Fibroblast of lung (primary cell): Measurements from ENCODE around the gene CTSA. TPM values are rescaled to one million over a fixed set of nuclear protein-coding genes. Genes with fewer than 3 reads are reported as not detected.

Source experiments
- DNase-seq, 2 donors: peaks; one replicate each; pipeline versions ENCODE4 v3.0.0 to v3.0.0-alpha.2; 2010; ENCODE audit warnings: low read depth in 2 of 2
- H2AFZ ChIP-seq: 2 replicates; pipeline ENCODE4 v1.5.1; 2012; ENCODE audit warnings: low read length, control low read depth, inconsistent platforms
- H3K27ac ChIP-seq: 2 replicates; pipeline ENCODE4 v1.5.1; 2011; ENCODE audit warnings: low read length, control low read depth; ENCODE audit not compliant: insufficient read depth
- H3K27me3 ChIP-seq: 2 replicates; pipeline ENCODE4 v1.5.1; 2011; ENCODE audit warnings: mild to moderate bottlenecking, low read length; ENCODE audit not compliant: control insufficient read depth, insufficient read depth
- H3K36me3 ChIP-seq: 2 replicates; pipeline ENCODE4 v1.5.1; 2011; ENCODE audit warnings: low read length; ENCODE audit not compliant: control insufficient read depth, insufficient read depth
- H3K4me1 ChIP-seq: 2 replicates; pipeline ENCODE4 v1.5.1; 2011; ENCODE audit warnings: low read length; ENCODE audit not compliant: control insufficient read depth, insufficient read depth; ENCODE audit errors: extremely low read depth
- H3K4me2 ChIP-seq: 2 replicates; pipeline ENCODE4 v1.5.1; 2011; ENCODE audit warnings: low read length, control low read depth; ENCODE audit not compliant: insufficient read depth; ENCODE audit errors: extremely low read depth
- H3K4me3 ChIP-seq, 4 experiments: fragments of 200-600 bp in 1 of 4; sonication (generic) in 1 of 4; replicated peaks in 1 of 4; 2 replicates each; pipeline ENCODE4 v1.5.1; 2011 to 2016; ENCODE audit warnings: low read length in 4 of 4, low read depth in 3 of 4, mild to moderate bottlenecking in 3 of 4, control low read depth in 2 of 4, inconsistent platforms in 1 of 4, mixed read lengths in 1 of 4; ENCODE audit not compliant: insufficient read depth in 1 of 4; ENCODE audit errors: control extremely low read depth in 1 of 4
- H3K79me2 ChIP-seq: 2 replicates; pipeline ENCODE4 v1.5.1; 2012; ENCODE audit warnings: mild to moderate bottlenecking, low read length, inconsistent platforms; ENCODE audit not compliant: control insufficient read depth, insufficient read depth
- H3K9ac ChIP-seq: 2 replicates; pipeline ENCODE4 v1.5.1; 2011; ENCODE audit warnings: mild to moderate bottlenecking, low read length, control low read depth; ENCODE audit not compliant: insufficient read depth
- H3K9me3 ChIP-seq: 2 replicates; pipeline ENCODE4 v1.5.1; 2012; ENCODE audit warnings: low read depth, low read length; ENCODE audit not compliant: control insufficient read depth, insufficient read depth
- H4K20me1 ChIP-seq: 2 replicates; pipeline ENCODE4 v1.5.1; 2011; ENCODE audit warnings: low read length; ENCODE audit not compliant: control insufficient read depth, insufficient read depth; ENCODE audit errors: extremely low read depth
- EZH2 ChIP-seq: IDR thresholded peaks from 2 replicates; pipeline ENCODE4 v1.5.1; 2012; ENCODE audit warnings: low read length, control low read depth, mild to moderate bottlenecking; ENCODE audit errors: missing control alignments
- polyA plus RNA-seq, 2 donors: library from polyadenylated mRNA; depleted of rRNA in 1 of 2; stranded (reverse) in 1 of 2; unstranded in 1 of 2; fragments of >200 nt; gene quantifications; 2 replicates each; pipeline ENCODE4 v1.2.1, GENCODE V29; 2011 to 2012; ENCODE audit warnings: missing spikeins in 1 of 2
- total RNA-seq: library from RNA; depleted of rRNA; stranded (reverse); fragments of >200 nt; gene quantifications from 2 replicates; pipeline ENCODE4 v1.2.1, GENCODE V29; 2014
- TF ChIP-seq, protein P1 (sequence below), 2 donors: IDR thresholded peaks in 1 of 2; conservative IDR thresholded peaks in 1 of 2; 1 replicate in 1 of 2; 2 replicates in 1 of 2; pipeline ENCODE4 v1.5.1; 2011 to 2012; ENCODE audit warnings: low read length in 2 of 2, control low read depth in 1 of 2, inconsistent platforms in 1 of 2, low read depth in 1 of 2, mild to moderate bottlenecking in 1 of 2

The CTSA gene
- total and polyA plus RNA-seq, 2 donors (not counting 1 experiment from before 2014, with no cell fraction given): 116 to 364 TPM

DNA sequence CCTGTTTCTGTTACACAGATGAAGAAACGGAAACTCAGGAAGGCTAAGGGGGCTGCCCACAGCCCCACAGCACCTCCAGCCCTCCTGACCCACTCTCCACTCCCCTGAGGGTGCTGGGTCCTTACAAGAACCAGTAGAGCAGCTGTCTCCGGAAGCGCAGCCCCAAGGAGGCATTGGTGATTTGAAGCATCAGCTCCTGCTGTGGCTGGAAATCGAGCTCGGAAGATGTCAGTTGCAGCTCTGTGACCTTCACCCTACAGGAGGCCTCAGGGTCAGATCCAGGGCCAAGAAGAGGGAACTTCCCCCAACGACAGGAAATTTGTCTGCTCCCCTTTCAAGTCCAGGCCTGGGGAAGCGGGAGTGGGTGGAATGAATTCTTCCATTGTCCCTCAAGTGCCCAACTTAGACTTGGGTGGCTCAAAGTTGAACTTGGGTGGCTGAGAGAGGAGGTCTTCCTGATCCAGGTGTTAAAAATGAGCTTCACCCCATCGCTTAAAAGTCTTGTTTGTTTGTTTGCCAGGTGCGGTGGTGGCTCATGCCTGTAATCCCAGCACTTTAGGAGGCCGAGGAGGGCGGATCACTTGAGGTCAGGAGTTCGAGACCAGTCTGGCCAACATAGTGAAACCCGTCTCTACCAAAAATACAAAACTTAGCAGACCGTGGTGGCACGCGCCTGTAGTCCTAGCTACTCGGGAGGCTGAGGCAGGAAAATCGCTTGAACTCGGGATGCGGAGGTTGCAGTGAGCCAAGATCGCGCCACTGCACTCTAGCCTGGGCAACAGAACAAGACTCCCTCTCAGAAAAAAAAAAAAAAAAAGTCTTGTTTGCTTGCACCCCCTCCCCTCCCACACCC lies 18.9 kb downstream of the CTSA start:
- DNase-seq: no peak
- Histone ChIP-seq H3K9ac (no peak overlapping the region), H4K20me1 (no peaks in the 10 kb centered on the region), H3K79me2 (no peaks in the 10 kb centered on the region), H2AFZ (no peak overlapping the region), H3K27me3 (no peaks in the 10 kb centered on the region), H3K4me3 (peak overlapping the region in 2 of 4 experiments; percentile 54 to 59), H3K4me1 (peaks cover 19% of the 10 kb centered on the region), H3K36me3 (no peaks in the 10 kb centered on the region), H3K27ac (peak overlapping the region; percentile 1), H3K4me2 (peak overlapping the region; percentile 33), H3K9me3 (no peaks in the 10 kb centered on the region)
- TF ChIP-seq, protein P1, sequence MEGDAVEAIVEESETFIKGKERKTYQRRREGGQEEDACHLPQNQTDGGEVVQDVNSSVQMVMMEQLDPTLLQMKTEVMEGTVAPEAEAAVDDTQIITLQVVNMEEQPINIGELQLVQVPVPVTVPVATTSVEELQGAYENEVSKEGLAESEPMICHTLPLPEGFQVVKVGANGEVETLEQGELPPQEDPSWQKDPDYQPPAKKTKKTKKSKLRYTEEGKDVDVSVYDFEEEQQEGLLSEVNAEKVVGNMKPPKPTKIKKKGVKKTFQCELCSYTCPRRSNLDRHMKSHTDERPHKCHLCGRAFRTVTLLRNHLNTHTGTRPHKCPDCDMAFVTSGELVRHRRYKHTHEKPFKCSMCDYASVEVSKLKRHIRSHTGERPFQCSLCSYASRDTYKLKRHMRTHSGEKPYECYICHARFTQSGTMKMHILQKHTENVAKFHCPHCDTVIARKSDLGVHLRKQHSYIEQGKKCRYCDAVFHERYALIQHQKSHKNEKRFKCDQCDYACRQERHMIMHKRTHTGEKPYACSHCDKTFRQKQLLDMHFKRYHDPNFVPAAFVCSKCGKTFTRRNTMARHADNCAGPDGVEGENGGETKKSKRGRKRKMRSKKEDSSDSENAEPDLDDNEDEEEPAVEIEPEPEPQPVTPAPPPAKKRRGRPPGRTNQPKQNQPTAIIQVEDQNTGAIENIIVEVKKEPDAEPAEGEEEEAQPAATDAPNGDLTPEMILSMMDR (conservative IDR thresholded peaks at IDR 0.05 in 1 of 2, IDR thresholded peaks at IDR 0.05 in 1 of 2; ENCODE audit: low read depth in 1 of 2, low read length in 2 of 2): no peak
- TF ChIP-seq EZH2: no peak

GRCh38 chr20:45910670-45911485 lies 19.7 kb downstream of the CTSA start:
- Histone ChIP-seq H3K4me1 (peaks cover 17% of the 10 kb centered on the region), H3K4me2 (peak overlapping the region; percentile 89), H3K79me2 (no peaks in the 10 kb centered on the region), H2AFZ (peak overlapping the region; percentile 55), H3K27me3 (no peaks in the 10 kb centered on the region), H3K9ac (peak overlapping the region; percentile 65), H4K20me1 (no peaks in the 10 kb centered on the region), H3K4me3 (peak overlapping the region; percentile 18 to 90 (median 53)), H3K36me3 (no peaks in the 10 kb centered on the region), H3K27ac (peak overlapping the region; percentile 76), H3K9me3 (no peaks in the 10 kb centered on the region)
- peak; percentile 100 for DNase-seq
- TF ChIP-seq, protein P1 (conservative IDR thresholded peaks at IDR 0.05 in 1 of 2, IDR thresholded peaks at IDR 0.05 in 1 of 2; ENCODE audit: low read depth in 1 of 2, low read length in 2 of 2): no peak
- no peak for TF ChIP-seq EZH2
